Loucy (cell line): ENCODE data around the gene TSPEAR.

Source experiments
- H2AFZ ChIP-seq: fragments of 200-600 bp; sonication (generic); 2 replicates; pipeline ENCODE4 v1.6.0; 2016; ENCODE audit warnings: antibody characterized with exemption, mild to moderate bottlenecking, low read length, moderate library complexity
- H3F3A ChIP-seq: fragments of 200-600 bp; 2 replicates; pipeline ENCODE4 v1.6.0; 2016; ENCODE audit warnings: antibody characterized with exemption, low read depth, mild to moderate bottlenecking
- H3K27me3 ChIP-seq: fragments of 200-600 bp; sonication (generic); 2 replicates; pipeline ENCODE4 v1.6.1; 2014; ENCODE audit warnings: low read length, mild to moderate bottlenecking; ENCODE audit not compliant: insufficient read depth, poor library complexity, severe bottlenecking
- H3K36me3 ChIP-seq: fragments of 200-600 bp; sonication (generic); 2 replicates; pipeline ENCODE4 v1.6.1; 2016; ENCODE audit warnings: low read length; ENCODE audit not compliant: insufficient read depth
- H3K4me1 ChIP-seq: fragments of 200-600 bp; sonication (generic); 2 replicates; pipeline ENCODE4 v1.5.1; 2014; ENCODE audit warnings: low read length, mild to moderate bottlenecking; ENCODE audit not compliant: insufficient read depth, poor library complexity, severe bottlenecking
- H3K4me2 ChIP-seq: fragments of 200-600 bp; sonication (generic); 2 replicates; pipeline ENCODE4 v1.6.0; 2014; ENCODE audit warnings: antibody characterized with exemption, low read length, low read depth, mild to moderate bottlenecking; ENCODE audit not compliant: poor library complexity, severe bottlenecking
- H3K4me3 ChIP-seq: fragments of 200-600 bp; sonication (generic); 2 replicates; pipeline ENCODE4 v1.5.1; 2014; ENCODE audit warnings: low read length, mild to moderate bottlenecking, mixed read lengths; ENCODE audit not compliant: poor library complexity, severe bottlenecking
- H3K79me2 ChIP-seq: fragments of 200-600 bp; sonication (generic); 2 replicates; pipeline ENCODE4 v1.6.1; 2014; ENCODE audit warnings: low read length; ENCODE audit not compliant: insufficient read depth
- H3K9ac ChIP-seq: fragments of 200-600 bp; sonication (generic); 2 replicates; pipeline ENCODE4 v1.6.0; 2014; ENCODE audit warnings: mild to moderate bottlenecking, low read depth, low read length, moderate library complexity; ENCODE audit not compliant: poor library complexity, severe bottlenecking
- H3K9me2 ChIP-seq: fragments of 200-600 bp; sonication (generic); replicated peaks from 2 replicates; pipeline ENCODE4 v1.6.1; 2016; ENCODE audit warnings: low read depth, low read length, mixed read lengths
- H3K9me3 ChIP-seq: fragments of 200-600 bp; sonication (generic); 2 replicates; pipeline ENCODE4 v1.6.1; 2014; ENCODE audit warnings: mild to moderate bottlenecking, antibody characterized with exemption, low read length, low read depth; ENCODE audit not compliant: insufficient read depth
- H4K20me1 ChIP-seq: fragments of 200-600 bp; sonication (generic); 2 replicates; pipeline ENCODE4 v1.6.0; 2014; ENCODE audit warnings: antibody characterized with exemption, low read length, mild to moderate bottlenecking; ENCODE audit not compliant: insufficient read depth, poor library complexity, severe bottlenecking
- CTCF ChIP-seq: fragments of 200-600 bp; sonication (generic); conservative IDR thresholded peaks from 2 replicates; pipeline ENCODE4 v1.5.1; 2014; ENCODE audit warnings: mild to moderate bottlenecking, antibody characterized with exemption, low read length
- EZH2phosphoT487 ChIP-seq: fragments of 200-600 bp; IDR thresholded peaks from 2 replicates; pipeline ENCODE4 v1.6.1; 2018; ENCODE audit warnings: antibody characterized with exemption, mild to moderate bottlenecking, moderate library complexity, borderline replicate concordance

The TSPEAR gene

GRCh38 chr21:44572959-44573583 is 138.3 kb downstream of the TSPEAR start:
- Histone ChIP-seq H3K9me3 (no peaks in the 10 kb centered on the region; the same call in 1 of the 2 replicates), H3K79me2 (no peaks in the 10 kb centered on the region), H3F3A (no peaks in the 10 kb centered on the region), H3K4me2 (no peak overlapping the region), H3K9ac (no peak overlapping the region), H2AFZ (no peak overlapping the region), H3K9me2 (no peaks in the 10 kb centered on the region), H3K4me1 (no peaks in the 10 kb centered on the region), H3K27me3 (no peaks in the 10 kb centered on the region), H3K36me3 (no peaks in the 10 kb centered on the region), H3K4me3 (no peak overlapping the region), H4K20me1 (no peaks in the 10 kb centered on the region)
- no peak for TF ChIP-seq CTCF
- no peak for TF ChIP-seq EZH2phosphoT487

DNA sequence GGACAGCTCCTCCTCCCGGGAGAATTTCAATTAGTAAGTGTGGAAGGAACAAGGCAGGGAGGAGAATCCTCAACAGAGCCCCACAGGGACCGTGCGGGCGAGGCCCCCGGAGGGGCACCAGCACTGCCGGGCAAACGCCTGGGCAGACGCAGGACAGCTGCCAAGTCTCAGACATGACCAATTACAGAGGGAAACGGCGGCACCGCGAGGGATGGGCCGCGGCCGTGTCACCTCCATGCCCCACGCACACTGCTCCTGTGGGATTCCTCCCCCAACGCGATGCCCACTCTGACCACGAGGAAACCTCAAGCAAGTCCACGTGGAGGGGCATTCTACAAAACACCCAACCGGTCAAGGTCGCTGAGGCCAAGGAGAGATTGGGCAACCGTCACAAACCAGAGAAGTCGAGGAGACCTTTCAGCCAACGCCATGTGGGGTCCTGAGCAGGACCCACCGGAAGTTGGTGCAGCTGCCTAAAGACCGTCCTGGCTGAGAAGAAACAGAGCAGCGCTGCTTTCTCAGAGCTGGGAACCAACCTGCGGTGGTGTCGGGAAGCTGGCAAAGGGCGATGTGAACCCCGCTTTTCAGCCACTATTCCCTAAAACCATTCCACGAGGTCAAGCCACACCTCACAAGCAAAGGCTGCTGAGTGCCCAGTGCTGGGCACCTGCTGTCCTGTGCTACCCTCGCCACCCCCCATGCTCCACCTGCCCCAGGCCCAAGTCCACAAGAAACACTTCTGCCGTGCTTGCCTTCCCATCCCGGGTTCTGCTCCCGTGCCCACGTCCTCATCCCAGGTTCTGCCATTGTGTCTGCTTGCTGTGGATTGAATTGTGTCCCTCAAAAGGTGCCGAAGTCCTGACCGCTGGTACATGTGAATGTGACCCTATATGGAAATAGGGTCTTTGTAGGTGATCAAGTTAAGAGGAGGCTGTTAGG is 139.3 kb downstream of the TSPEAR start:
- no peak overlapping the region for H3K9ac ChIP-seq
- H3K4me1 ChIP-seq = no peaks in the 10 kb centered on the region
- H3K9me2 ChIP-seq = no peaks in the 10 kb centered on the region
- no peak overlapping the region for H3K4me3 ChIP-seq
- no peaks in the 10 kb centered on the region for H3K9me3 ChIP-seq
- no peaks in the 10 kb centered on the region for H3K27me3 ChIP-seq
- H3K79me2 ChIP-seq = no peaks in the 10 kb centered on the region
- no peaks in the 10 kb centered on the region for H3F3A ChIP-seq
- no peak overlapping the region for H2AFZ ChIP-seq
- no peaks in the 10 kb centered on the region for H4K20me1 ChIP-seq
- no peak for TF ChIP-seq EZH2phosphoT487
- TF ChIP-seq CTCF = no peak
- no peak overlapping the region for H3K4me2 ChIP-seq
- no peaks in the 10 kb centered on the region for H3K36me3 ChIP-seq

DNA sequence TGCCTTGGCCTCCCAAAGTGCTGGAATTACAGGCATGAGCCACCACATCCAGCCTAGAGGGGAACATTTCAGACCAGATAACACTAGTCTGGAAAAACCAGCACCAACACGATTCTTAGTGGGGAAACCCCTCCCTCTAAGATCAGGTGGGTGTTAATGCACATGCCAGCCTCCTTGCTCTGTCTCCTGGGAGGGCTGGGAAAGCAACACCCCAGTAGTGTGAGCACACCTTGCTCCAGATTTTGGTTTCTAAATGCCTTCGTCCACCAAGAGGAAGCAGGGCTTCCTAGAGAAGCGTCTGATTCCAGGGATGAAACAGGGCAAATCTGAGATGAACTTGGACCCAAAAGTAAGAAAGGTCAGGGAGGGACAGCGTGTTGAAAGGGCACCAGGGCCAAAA is 140.1 kb downstream of the TSPEAR start:
- no peak overlapping the region for H3K4me2 ChIP-seq
- H3K4me3 ChIP-seq = no peak overlapping the region
- no peaks in the 10 kb centered on the region for H4K20me1 ChIP-seq
- no peaks in the 10 kb centered on the region for H3K27me3 ChIP-seq
- no peak overlapping the region for H2AFZ ChIP-seq
- H3K4me1 ChIP-seq = no peaks in the 10 kb centered on the region
- H3K9me2 ChIP-seq = no peaks in the 10 kb centered on the region
- H3K9ac ChIP-seq = no peak overlapping the region
- H3K9me3 ChIP-seq = no peaks in the 10 kb centered on the region
- no peaks in the 10 kb centered on the region for H3K36me3 ChIP-seq
- no peaks in the 10 kb centered on the region for H3F3A ChIP-seq
- TF ChIP-seq CTCF (no peak), EZH2phosphoT487 (no peak)
- H3K79me2 ChIP-seq = no peaks in the 10 kb centered on the region
